GM12892 (cell line): ENCODE data around the gene RSPO1.

ENCODE experiments used
- POLR2A ChIP-seq: IDR thresholded peaks from 2 replicates; pipeline ENCODE4 v1.6.1; 2011; ENCODE audit warnings: low read depth, low read length, control low read depth
- POLR2AphosphoS5 ChIP-seq: IDR thresholded peaks from 2 replicates; pipeline ENCODE4 v1.6.1; 2011; ENCODE audit warnings: low read depth, low read length, control low read depth

DNA sequence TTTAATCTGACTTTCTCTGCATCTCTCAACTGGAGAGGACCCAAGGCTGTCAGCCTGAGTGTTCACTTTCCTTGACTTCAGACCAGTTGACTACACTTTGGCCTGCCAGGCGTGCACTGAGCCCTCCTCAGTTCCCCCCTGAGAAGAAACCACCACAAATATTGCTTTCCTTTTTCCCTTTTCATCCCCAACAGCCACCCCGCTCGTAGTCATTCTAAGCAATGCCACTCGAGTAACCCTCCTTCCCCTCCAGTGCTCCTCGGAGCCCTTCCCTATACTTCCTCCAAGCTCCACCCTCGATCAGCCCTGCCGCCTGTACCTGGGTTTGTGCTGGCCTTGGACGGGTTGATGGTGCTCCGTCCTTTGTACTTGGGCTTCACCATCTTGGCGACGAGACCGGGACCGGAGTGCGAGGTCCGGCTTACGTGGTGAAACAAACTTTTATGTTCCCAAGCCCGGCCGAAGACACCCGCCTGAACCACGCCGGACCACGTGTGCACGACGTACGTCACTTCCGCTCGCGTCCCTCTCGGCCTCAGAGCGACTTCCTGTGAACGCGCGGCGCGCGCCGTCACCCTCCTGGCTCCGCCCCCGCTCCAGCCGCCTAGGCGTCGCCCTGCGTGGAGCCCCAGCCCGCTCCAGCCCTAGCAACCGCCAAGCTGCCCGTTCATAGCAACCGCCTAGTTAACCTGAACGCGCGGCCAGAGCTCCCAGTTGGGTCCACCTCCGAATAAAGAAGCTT is 39.1 kb downstream of the RSPO1 start, which contains the start of gene GNL2:
- TF ChIP-seq POLR2AphosphoS5 (peak; percentile 92), POLR2A (peak; percentile 95)
